Spleen (tissue), 11 donors: ENCODE measurements around the gene FOXL3. TPM values are rescaled to one million over a fixed set of nuclear protein-coding genes. Genes with fewer than 3 reads are reported as not detected.

Experiments used
- DNase-seq: peaks from one replicate; pipeline ENCODE4 v3.0.0-alpha.2; 2020
- H3K27ac ChIP-seq, 8 donors: fragments of 200-600 bp; sonication (generic) in 7 of 8; 1 replicate in 4 of 8; 2 replicates in 4 of 8; pipeline versions ENCODE4 v1.5.0 to v1.8.0; 2016 to 2021; ENCODE audit warnings: inconsistent platforms in 4 of 8, mild to moderate bottlenecking in 4 of 8, moderate library complexity in 1 of 8
- H3K27me3 ChIP-seq, 7 donors: fragments of 200-600 bp; sonication (generic) in 6 of 7; replicated peaks in 1 of 7; 1 replicate in 4 of 7; 2 replicates in 3 of 7; pipeline versions ENCODE4 v1.5.0 to v1.8.0; 2016 to 2021; ENCODE audit warnings: inconsistent platforms in 3 of 7, mild to moderate bottlenecking in 1 of 7
- H3K36me3 ChIP-seq, 6 donors: fragments of 200-600 bp; sonication (generic) in 5 of 6; 1 replicate in 4 of 6; 2 replicates in 2 of 6; pipeline versions ENCODE4 v1.5.0 to v1.8.0; 2016 to 2021; ENCODE audit warnings: inconsistent platforms in 2 of 6
- H3K4me1 ChIP-seq, 6 donors: fragments of 200-600 bp; sonication (generic) in 5 of 6; 1 replicate in 3 of 6; 2 replicates in 3 of 6; pipeline versions ENCODE4 v1.5.0 to v1.8.0; 2016 to 2021; ENCODE audit warnings: inconsistent platforms in 3 of 6
- H3K4me3 ChIP-seq, 8 donors: fragments of 200-600 bp; sonication (generic) in 7 of 8; 1 replicate in 4 of 8; 2 replicates in 4 of 8; pipeline versions ENCODE4 v1.5.0 to v1.8.0; 2016 to 2021; ENCODE audit warnings: inconsistent platforms in 4 of 8, mild to moderate bottlenecking in 4 of 8, moderate library complexity in 2 of 8
- H3K9me3 ChIP-seq, 8 donors: fragments of 200-600 bp; sonication (generic) in 7 of 8; 1 replicate in 4 of 8; 2 replicates in 4 of 8; pipeline versions ENCODE4 v1.5.0 to v1.8.0; 2016 to 2021; ENCODE audit warnings: inconsistent platforms in 4 of 8
- CTCF ChIP-seq, 11 experiments: fragments of 200-600 bp in 7 of 11; fragments of 450-650 bp in 4 of 11; sonication (generic) in 4 of 11; IDR thresholded peaks in 8 of 11; conservative IDR thresholded peaks in 3 of 11; 1 replicate in 7 of 11; 2 replicates in 4 of 11; pipeline versions ENCODE4 v1.4.0 to v1.8.0; 2016 to 2021; ENCODE audit warnings: antibody characterized with exemption in 11 of 11, inconsistent platforms in 4 of 11, mild to moderate bottlenecking in 1 of 11
- POLR2A ChIP-seq, 3 donors: fragments of 450-650 bp; IDR thresholded peaks; one replicate each; pipeline ENCODE4 v1.5.1; 2017; ENCODE audit warnings: antibody characterized with exemption in 3 of 3, mild to moderate bottlenecking in 1 of 3
- POLR2AphosphoS5 ChIP-seq, 3 donors: sonication (generic); formaldehyde crosslinking; IDR thresholded peaks; one replicate each; pipeline ENCODE4 v1.5.1; 2017; ENCODE audit warnings: antibody characterized with exemption in 3 of 3
- WGBS, 5 donors: extraction: QIAGEN DNeasy Blood & Tissue Kit in 3 of 5; methylation state at CpG; one replicate each; pipeline versions ENCODE4 v1.1.5 to v1.1.7; 2013 to 2018; 5-methylcytosine and 5-hydroxymethylcytosine counted together
- intact Hi-C: fragments of 100-400 bp; cut with DNase I; formaldehyde crosslinking; loops from one replicate; pipeline ENCODE4 v1.15.0; 2023; ENCODE audit warnings: low total_unique reads
- polyA plus RNA-seq, 3 donors: library from polyadenylated mRNA; stranded (reverse); fragments of 200-250 nt; gene quantifications; one replicate each; pipeline ENCODE4 v1.2.1, GENCODE V29; 2013
- total RNA-seq, 7 donors: library from RNA; depleted of rRNA in 3 of 7; stranded (reverse); fragments of >200 nt in 3 of 7; fragmentation: NEBNext Ultra II Directional in 4 of 7; extraction: Animal tissue kit (Norgen Biotek cat#: 25700) in 4 of 7; gene quantifications; one replicate each; pipeline versions ENCODE4 v1.1.0 to v1.2.1, GENCODE V29; 2016 to 2021
- donor health status: healthy with polysubstance abuse.
- donor health status: DM: no; HTN: no; CAD: no; lungs with moderate emphysema.
- donor health status: DM: no; HTN: no; CAD: no.
- donor health status: Bipolar disorder and iron deficiency.
- donor health status: healthy.
- donor health status: DM: no; HTN: no; CAD: no.
- donor health status: DM: yes; HTN: yes; CAD: no.

The FOXL3 gene
- total and polyA plus RNA-seq, 10 donors: not detected

GRCh38 chr7:322708-323111, 32.7 kb downstream of the FOXL3 start:
- Histone ChIP-seq H3K36me3 (no peaks in the 10 kb centered on the region), H3K27me3 (peaks cover 0 to 40% (median 0%) of the 10 kb centered on the region in 7 donors), H3K4me1 (peaks cover 0 to 14% (median 10%) of the 10 kb centered on the region in 6 donors), H3K4me3 (no peak overlapping the region), H3K9me3 (peaks cover 0 to 8% (median 5%) of the 10 kb centered on the region in 8 donors), H3K27ac (no peak overlapping the region)
- intact Hi-C loops: loop anchor here (5.0 kb wide), 1 partner anchor 450 kb away; no protein-coding TSS in a partner anchor
- 87 to 98% (median 92%) methylated on average over 6 of the region's 6 CpGs for WGBS, 5 donors
- DNase-seq: no peak
- TF ChIP-seq CTCF (IDR thresholded peaks at IDR 0.05 in 8 of 11, conservative IDR thresholded peaks at IDR 0.05 in 3 of 11) (no peak), POLR2A (IDR thresholded peaks at IDR 0.05) (no peak), POLR2AphosphoS5 (IDR thresholded peaks at IDR 0.05) (no peak)

GRCh38 chr7:323410-323809, 33.4 kb downstream of the FOXL3 start:
- WGBS, 5 donors: 74 to 81% (median 78%) methylated on average over 10 of the region's 10 CpGs
- peaks cover 0 to 14% (median 10%) of the 10 kb centered on the region in 6 donors for H3K4me1 ChIP-seq
- no peak for TF ChIP-seq POLR2A (IDR thresholded peaks at IDR 0.05)
- TF ChIP-seq POLR2AphosphoS5 (IDR thresholded peaks at IDR 0.05): no peak
- TF ChIP-seq CTCF (IDR thresholded peaks at IDR 0.05 in 8 of 11, conservative IDR thresholded peaks at IDR 0.05 in 3 of 11): no peak
- peak; percentile 13 for DNase-seq
- no peak overlapping the region for H3K27ac ChIP-seq
- intact Hi-C loops: loop anchor here (5.0 kb wide), 1 partner anchor 449 kb away; no protein-coding TSS in a partner anchor
- peaks cover 0 to 8% (median 5%) of the 10 kb centered on the region in 8 donors for H3K9me3 ChIP-seq
- H3K4me3 ChIP-seq: no peak overlapping the region
- peaks cover 0 to 33% (median 0%) of the 10 kb centered on the region in 7 donors for H3K27me3 ChIP-seq
- H3K36me3 ChIP-seq: no peaks in the 10 kb centered on the region

GRCh38 chr7:324011-324410, 34.0 kb downstream of the FOXL3 start:
- Histone ChIP-seq H3K27me3 (peaks cover 0 to 27% (median 0%) of the 10 kb centered on the region in 7 donors), H3K4me1 (peaks cover 0 to 14% (median 10%) of the 10 kb centered on the region in 6 donors), H3K36me3 (no peaks in the 10 kb centered on the region), H3K9me3 (peaks cover 0 to 8% (median 5%) of the 10 kb centered on the region in 8 donors), H3K27ac (no peak overlapping the region), H3K4me3 (no peak overlapping the region)
- intact Hi-C loops: loop anchor here (5.0 kb wide), 1 partner anchor 448 kb away; no protein-coding TSS in a partner anchor
- 81 to 88% (median 87%) methylated on average over 8 of the region's 8 CpGs for WGBS, 5 donors
- DNase-seq: peak; percentile 63
- no peak for TF ChIP-seq POLR2AphosphoS5 (IDR thresholded peaks at IDR 0.05)

GRCh38 chr7:325051-325798, 35.3 kb downstream of the FOXL3 start:
- peak; percentile 41 for DNase-seq
- H3K9me3 ChIP-seq: peaks cover 0 to 8% (median 5%) of the 10 kb centered on the region in 8 donors
- peaks cover 0 to 14% (median 10%) of the 10 kb centered on the region in 6 donors for H3K4me1 ChIP-seq
- intact Hi-C loops: no loop called here
- H3K4me3 ChIP-seq: no peak overlapping the region
- no peak overlapping the region for H3K27ac ChIP-seq
- 79 to 90% (median 88%) methylated on average over 20 of the region's 20 CpGs for WGBS, 5 donors
- H3K36me3 ChIP-seq: no peaks in the 10 kb centered on the region
- peaks cover 0 to 15% (median 0%) of the 10 kb centered on the region in 7 donors for H3K27me3 ChIP-seq
- TF ChIP-seq POLR2A (IDR thresholded peaks at IDR 0.05) (no peak), CTCF (IDR thresholded peaks at IDR 0.05 in 8 of 11, conservative IDR thresholded peaks at IDR 0.05 in 3 of 11) (no peak), POLR2AphosphoS5 (IDR thresholded peaks at IDR 0.05) (no peak)
